Measurements from ENCODE around the gene OMG.
"Not testable (repeated sequence)": the region's sequence is repeated elsewhere in the genome, so short reads cannot be mapped to it uniquely, and the experiment has no call there.

Gene OMG, protein sequence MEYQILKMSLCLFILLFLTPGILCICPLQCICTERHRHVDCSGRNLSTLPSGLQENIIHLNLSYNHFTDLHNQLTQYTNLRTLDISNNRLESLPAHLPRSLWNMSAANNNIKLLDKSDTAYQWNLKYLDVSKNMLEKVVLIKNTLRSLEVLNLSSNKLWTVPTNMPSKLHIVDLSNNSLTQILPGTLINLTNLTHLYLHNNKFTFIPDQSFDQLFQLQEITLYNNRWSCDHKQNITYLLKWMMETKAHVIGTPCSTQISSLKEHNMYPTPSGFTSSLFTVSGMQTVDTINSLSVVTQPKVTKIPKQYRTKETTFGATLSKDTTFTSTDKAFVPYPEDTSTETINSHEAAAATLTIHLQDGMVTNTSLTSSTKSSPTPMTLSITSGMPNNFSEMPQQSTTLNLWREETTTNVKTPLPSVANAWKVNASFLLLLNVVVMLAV

DNA sequence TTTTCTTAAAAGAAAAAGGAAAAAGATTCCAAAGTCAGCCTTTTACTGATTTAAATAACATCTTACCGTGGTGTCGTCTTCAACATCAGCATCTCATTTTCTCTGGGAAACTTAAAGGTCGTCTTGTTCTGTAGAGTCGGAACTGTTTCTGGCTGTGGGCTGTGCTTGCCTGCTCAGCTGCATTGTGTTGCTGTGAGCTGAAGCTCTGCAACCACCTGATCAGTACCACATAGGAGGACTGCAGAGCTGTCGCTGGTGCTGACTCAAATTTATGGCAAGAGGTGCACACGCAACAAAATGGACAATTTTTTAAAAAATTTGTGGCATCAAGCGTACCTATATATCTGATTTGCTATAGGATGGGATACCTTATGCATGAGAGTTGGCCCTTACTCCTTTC is at the start of gene OMG:
TSS of gene OMG (minus strand) at position 150 of the 400 bp plus-strand sequence. CDS start 908 bp downstream, outside the sequence.
- DNase-seq = no peak

DNA sequence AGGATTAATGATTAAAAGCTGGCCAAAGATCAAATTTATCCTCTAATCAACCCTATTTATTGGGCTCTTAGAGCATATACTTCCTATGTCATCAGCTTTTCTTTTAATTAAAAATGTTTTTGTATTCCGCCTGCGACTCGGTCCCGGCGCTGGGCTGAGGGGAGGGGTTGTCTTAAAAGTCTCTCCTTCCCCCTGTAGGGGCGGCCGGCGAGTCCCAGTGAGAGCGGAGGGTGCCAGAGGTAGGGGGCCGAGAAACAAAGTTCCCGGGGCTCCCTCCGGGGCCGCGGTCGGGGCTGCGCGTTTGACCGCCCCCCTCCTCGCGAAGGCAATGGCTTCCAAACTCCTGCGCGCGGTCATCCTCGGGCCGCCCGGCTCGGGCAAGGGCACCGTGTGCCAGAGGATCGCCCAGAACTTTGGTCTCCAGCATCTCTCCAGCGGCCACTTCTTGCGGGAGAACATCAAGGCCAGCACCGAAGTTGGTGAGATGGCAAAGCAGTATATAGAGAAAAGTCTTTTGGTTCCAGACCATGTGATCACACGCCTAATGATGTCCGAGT is 48.2 kb upstream of the OMG start:
- not testable (repeated sequence) for DNase-seq

DNA sequence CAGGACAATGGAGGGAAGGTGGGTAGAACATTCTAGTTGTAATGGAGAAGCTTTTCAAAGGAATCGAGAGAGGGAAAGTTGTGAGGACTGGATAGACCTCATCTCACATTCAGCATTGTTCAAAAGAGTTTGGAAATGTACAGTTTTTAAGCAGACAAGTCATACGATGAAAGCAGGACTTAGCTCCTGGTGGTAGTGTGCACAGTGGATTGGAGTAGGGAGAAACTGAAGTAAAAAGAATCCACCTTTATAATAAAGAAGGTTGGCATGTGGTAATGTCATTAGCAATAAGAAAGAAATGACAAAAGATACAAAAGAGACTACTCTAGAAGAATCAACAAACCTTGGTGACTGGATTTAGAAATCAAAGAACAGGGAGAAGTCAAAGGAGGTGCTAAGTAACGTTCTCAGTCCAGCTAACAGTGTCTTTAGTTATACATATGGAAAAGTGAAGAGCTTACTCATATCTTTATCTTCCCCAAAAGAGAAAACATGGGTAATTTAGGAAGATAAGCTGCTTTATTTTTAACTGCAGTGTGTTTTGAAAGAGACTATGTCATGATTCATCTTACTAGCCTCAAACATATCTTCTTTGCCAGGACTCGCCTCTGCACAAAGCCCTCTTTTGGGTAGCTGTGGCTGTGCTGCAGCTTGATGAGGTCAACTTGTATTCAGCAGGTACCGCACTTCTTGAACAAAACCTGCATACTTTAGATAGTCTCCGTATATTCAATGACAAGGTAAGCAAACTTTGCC is 43.0 kb upstream of the OMG start:
- DNase-seq = no peak

DNA sequence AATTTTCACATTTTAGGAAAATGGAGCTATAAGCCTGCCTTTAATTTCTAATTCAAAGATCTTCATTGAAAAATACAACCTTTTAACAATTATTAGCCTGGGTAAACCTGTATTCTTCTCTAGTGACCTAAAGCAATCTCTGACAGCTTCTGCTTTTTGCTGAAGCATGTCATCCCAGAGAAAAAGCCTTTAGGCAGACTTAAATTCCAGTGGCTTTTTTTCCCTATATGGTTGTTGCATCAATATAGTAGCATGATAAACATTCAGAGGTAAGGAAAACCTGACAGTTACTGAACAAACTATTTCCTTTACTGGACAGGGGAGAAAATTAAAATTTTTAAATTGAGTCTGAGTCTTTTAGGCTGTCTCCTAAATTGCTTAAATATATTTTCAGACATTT is 32.2 kb upstream of the OMG start:
- no peak for DNase-seq

DNA sequence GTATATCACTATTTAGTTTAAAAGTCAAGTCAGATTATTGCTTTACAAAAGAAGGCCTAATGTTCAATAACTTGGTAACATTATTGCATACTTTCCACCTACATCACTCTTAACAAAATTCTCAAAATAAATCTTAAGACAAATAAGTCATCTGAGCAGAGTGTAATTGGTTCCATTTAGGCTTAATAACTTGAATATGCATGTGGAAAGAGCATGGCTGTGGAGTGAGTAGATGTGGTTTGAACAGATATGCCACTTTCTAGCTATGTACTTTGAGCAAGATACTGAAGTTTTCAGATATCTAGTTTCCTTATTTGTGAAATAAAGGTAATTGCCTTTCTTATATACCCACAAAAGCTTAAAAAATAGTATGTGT is 31.1 kb upstream of the OMG start:
- no peak for DNase-seq

DNA sequence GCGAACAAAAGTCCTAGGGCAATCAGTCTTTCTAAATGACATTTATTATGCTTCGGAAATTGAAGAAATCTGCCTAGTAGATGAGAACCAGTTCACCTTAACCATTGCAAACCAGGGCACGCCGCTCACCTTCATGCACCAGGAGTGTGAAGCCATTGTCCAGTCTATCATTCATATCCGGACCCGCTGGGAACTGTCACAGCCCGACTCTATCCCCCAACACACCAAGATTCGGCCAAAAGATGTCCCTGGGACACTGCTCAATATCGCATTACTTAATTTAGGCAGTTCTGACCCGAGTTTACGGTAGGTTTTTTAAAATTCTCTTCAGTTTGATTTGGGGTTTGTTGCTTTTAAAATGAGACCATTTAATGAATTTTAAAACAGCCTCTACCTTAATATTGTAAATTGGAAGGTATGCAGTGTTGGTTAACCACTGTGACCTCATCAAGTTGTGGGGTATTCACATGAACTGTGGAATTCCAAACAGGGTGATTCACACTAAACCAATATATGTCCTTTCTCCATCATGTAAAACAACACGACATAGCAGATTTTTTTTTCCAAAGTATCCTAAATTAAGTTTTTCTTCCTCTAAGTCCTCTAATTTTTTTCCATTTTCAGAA is 30.6 kb upstream of the OMG start:
- no peak for DNase-seq

DNA sequence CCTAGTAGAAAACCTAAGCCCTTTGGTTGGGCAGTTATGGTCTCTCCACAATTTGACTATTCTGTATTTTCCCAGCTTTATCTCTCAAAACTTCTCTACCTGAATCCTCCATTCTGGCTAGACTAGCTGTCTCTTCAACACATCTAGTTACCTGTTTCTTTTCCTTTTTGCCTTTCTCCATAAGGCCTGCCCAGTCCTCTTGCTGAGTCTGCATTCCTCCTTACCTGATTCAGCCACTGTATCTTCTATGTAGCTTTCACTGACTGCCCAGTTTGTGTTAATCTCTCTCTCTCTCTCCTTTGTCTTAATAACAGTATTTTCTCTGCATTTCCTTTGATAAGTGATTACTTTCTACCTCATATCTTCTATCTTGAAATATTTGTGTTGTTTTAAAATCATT is 26.5 kb upstream of the OMG start:
- no peak for DNase-seq

DNA sequence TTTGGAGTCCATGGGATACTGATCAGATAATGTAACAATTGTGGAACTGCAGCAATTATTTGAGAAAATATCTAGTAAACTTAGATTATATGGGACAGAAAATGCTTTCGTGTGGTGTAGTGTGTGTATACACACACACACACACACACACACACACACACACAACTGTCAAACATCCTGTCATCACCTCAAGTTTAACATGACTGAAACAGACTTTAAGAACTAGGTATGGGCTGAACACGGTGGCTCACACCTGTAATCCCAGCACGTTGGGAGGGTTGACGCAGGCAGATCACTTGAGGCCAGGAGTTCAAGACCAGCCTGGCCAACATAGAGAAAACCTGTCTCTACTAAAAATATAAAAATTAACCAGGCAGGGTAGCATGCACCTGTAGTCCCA is 24.9 kb upstream of the OMG start:
- no peak for DNase-seq

DNA sequence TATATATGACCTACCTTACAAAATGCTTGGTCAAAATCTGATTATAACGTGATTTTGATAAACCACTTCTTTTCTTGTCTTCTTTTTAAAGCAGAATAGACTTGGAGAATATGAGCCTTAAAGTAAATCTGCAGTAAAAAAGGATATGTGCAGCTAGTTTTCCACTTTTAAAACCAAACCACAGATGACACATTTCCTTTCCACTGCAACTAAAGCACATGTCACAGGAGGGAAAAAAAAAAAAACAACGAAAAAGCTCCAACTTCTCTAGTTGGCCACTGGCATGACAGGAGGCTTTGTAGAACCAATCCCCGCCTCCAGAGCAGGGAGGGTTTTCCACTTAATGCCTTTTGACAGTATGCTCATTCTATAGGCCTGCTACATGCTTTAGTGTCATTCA is 24.4 kb upstream of the OMG start, which contains the start of gene EVI2A:
TSS of gene EVI2A (minus strand) at position 142 of the 400 bp plus-strand sequence. CDS start 2,609 bp downstream, outside the sequence.
- no peak for DNase-seq

DNA sequence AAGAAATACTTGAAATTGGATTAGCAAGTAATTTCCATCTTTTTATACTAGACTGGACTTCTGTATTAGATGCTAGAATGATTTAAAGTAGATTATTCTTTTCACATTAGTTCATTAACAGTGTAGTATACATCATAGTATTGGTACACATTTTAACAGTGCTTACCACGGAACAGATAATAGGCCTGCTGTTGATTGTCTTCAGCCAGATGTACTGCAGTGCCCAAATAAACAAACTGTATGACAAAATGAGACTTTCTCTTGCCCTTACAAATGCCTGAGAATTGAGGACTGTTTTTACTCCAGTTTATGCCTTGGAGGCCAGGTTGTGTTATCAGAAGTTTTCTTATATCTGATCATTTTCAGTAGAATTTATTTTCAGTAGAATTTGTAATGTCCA is 23.8 kb upstream of the OMG start:
- no peak for DNase-seq

DNA sequence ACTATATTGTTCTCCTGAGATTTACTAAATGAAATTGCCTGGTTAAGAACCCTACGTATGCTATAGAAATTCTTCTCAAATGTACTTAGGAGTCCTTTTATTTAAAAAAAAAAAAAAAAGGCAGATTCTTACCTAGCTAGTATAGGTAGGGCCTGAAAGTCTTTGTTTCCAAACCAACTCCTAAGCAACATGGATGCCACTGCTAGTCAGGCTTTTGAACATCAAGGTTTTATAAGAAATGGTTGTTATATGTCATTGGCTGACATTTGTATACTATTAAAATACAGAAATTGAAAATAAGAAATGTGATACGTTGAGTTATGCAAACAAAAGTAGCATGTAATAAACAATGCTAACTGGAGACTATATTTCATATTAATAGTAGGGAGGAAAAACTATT is 23.2 kb upstream of the OMG start:
- no peak for DNase-seq

DNA sequence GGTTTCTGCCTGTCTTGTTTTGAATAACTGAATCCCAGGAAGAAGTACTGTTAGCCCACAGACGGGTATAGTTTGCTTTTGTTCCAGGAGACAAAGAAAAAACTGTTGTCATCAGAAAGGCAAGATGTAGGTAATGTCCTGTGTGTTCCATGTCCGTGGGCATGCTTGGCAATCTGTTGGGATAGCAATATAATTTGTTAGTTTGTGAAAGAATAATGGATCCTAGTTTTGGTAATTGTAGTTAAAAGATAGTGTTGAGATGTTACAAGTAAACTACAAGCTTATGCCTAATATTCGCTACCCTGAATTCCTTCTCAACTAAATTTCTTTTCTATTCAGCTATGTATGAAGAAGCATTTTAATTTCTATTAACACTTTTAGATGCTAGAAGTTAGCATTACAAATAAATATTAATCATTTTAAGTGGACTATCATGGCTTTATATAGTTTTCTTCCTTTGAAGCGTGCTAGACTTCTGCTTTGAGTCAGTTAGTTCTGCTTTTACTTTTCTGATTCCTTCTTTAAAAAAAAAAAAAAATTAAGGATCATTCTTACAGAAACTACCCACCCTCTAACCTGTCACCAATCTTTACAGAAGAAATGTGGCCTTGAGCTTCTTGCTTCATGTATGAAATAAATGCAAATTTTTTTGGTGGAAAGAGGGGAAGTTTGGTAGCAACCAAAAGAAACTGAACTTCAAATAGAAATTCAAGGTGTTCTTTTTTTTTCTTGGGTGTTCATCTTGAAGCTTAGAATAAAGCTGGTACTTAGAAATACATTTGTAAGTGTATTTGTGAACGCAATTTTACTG is 22.0 kb upstream of the OMG start:
- no peak for DNase-seq

DNA sequence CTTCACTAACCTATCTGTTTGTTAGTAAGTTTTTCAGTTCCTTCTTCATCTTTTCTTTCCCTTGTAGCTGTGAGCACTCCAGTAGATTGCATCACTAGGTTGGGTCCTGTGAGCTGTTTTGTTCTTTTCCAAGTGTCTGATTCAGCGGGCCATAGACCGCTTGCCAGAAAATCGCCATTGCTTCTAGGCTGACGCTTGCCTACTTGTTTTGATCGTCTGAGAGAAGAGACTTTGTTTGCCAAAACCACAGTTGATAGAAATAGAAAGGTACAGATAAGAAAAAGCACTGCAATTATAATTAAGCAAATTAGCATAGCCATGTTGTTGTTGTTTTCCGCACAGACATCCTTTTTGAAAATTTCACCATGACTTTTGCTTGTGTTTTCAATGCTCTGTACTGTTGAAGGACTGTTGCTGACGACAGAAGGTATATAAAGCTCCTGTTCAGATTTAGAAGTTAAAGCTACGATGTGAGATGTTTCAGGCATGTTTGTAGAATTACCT is 21.3 kb upstream of the OMG start:
- DNase-seq = peak; percentile 1 to 43

DNA sequence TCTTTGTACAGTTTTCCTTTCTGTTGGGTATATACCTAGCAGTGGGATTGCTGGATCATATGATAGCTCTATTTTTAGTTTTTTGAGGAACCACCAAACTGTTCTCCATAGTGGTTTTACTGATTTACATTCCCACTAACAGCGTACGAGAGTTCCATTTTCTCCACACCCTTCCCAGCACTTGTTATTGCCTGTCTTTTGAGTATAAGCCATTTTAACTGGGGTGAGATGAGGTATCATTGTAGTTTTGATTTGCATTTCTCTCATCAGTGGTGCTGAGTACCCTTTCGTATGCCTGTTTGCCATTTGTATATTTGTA is 17.7 kb upstream of the OMG start:
- DNase-seq = no peak

DNA sequence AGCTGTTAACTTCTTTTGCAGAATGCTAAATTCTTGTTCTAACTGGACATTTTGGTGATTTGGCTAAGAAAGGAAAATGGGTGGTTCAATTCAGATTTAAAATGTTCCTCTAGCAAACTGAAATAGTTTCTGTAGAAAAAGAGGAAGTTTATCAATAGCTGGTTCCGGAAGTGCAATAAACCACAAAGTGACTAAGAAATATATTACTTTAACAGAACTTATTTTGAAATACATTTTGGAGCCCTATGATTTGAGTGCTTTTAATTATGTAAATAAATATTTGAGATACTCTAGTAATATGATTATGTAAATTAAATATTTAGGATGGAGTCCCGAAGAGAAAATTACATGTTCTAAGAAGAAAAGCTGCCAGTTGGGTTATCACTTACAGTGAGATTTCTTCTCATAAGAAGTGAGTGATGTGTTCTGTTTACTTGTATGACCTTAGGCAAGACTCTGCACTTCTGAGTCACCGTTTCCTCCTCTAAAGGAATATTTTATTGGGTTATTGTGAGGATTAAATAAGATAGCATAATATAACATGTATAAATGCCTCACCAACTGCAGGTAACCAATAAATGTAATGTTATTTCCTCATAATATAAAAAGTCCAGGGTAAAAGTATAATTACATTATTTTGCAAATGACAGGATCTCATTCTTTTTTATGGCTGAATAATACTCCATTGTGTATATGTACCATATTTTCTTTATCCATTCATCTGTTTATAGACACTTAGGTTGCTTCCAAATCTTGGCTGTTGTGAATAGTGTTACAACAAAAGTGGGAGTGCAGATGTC is 17.1 kb upstream of the OMG start, which contains the start of gene EVI2B:
TSS of gene EVI2B (minus strand) at position 73 of the 800 bp plus-strand sequence. CDS start 8,445 bp downstream, outside the sequence.
- no peak for DNase-seq

DNA sequence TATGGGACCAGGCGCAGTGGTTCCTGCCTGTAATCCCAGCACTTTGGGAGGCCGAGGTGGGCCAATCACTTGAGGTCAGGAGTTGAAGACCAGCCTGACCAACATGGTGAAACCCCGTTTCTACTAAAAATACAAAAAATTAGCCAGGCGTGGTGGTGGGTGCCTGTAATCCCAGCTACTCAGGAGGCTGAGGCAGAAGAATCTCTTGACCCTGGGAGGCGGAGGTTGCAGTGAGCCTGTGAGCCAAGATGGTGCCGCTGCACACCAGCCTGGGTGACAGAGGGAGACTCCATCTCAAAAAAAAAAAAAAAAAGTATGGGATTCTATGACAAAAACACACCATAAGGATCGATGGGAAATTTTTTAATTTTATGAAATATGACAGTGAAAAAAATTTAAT is 15.2 kb upstream of the OMG start:
- not testable (repeated sequence) for DNase-seq

DNA sequence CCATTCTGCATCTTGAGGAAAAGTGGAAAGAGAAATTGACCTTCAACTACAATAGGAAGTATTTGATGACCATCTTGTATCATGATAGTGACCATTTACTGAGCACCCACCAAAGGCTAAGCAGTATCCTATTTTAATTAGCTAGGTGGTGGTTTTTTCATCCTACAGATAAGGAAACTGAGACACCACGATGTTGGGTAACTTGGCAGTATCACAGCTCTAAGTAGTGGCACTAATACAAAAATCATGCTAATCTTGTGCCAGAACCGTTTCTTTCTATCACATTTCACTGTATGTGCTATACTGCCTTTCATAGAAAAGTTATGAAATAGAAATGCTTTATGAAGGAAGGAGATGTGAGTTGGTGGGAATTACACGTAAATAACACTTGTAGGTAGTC is 14.5 kb upstream of the OMG start:
- DNase-seq = no peak

DNA sequence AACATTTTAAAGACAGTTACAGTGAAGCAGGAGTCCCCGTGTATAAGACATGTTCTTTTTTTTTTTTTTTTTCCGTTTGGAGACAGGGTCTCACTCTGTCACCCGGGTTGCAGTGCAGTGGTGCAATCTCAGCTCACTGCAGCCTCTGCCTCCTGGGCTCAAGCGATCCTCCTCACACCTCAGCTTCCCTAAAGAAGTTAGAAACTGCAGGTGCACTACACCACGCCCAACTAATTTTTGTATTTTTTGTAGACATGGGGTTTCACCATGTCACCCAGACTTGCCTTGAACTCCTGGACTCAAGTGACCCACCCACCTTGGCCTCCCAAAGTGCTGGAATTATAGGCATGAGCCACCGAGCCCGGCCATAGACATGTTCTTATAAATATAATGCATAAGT is 13.8 kb upstream of the OMG start:
- DNase-seq = no peak

DNA sequence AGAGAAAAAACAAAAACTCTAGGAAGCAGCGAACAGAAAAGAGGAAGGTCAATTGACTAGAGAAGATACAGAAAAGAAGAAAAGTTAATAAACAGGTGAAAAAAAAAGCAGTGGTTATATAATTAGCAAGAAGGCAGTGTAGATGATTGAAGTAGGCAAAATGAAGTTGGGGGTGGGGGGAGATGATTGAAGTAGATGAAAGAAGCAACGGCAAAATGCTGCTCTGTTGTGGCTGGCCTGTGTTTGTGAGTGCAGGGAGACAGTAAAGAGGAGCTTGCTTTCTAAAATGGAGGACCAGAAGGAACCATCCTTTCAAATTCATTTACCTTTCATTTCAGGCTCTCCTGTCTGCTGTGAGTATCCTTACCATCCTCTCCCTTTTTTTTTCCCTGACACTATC is 13.2 kb upstream of the OMG start:
- no peak for DNase-seq

DNA sequence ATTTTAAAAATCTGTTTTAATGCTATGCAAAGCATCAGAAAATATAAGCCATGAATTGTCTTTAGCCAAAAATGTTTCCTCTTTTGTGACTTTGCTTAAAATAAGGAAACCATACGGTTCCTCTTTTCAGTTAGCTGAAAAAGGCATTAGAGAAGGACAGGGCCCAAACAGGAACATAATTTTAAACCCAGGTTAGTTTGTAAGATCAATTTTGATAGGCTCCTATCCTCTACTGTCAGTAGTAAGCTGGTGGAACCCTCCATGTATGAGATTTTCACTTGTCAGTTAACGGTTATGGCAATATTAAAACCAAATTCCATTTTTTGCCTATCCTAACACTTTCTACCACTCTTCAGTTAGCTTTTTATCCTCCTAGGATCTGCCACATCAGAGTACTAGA is 12.5 kb upstream of the OMG start:
- DNase-seq = no peak
